ENCODE results near the gene GPC6. TPM values are rescaled to one million over a fixed set of nuclear protein-coding genes. Genes with fewer than 3 reads are reported as not detected.

Gene GPC6
- total and polyA plus RNA-seq, 2 donors (not counting 3 experiments of a cell fraction or from before 2014, with no cell fraction given), result 0.01 TPM; not detected in 1

- Histone ChIP-seq H3K27ac (ENCODE audit: insufficient read depth, low read depth, low read length) (no peak overlapping the region), H3K27me3 (ENCODE audit: control insufficient read depth in 2 of 2, insufficient read depth in 2 of 2, low read length in 2 of 2) (no peaks in the 10 kb centered on the region), H3K9ac (replicated peaks; ENCODE audit: extremely low read depth, insufficient read depth, low read length) (no peak overlapping the region), H3K79me2 (ENCODE audit: control insufficient read depth, insufficient read depth, low read length) (no peaks in the 10 kb centered on the region), H2AFZ (ENCODE audit: low read depth, low read length) (no peak overlapping the region), H4K20me1 (replicated peaks; ENCODE audit: control insufficient read depth, extremely low read depth, insufficient read depth, low read length) (no peaks in the 10 kb centered on the region), H3K4me2 (ENCODE audit: insufficient read depth, low read length) (no peak overlapping the region), H3K4me1 (ENCODE audit: control insufficient read depth, extremely low read depth, insufficient read depth, low read length) (no peaks in the 10 kb centered on the region), H3K36me3 (ENCODE audit: control insufficient read depth in 2 of 2, extremely low read depth in 1 of 2, insufficient read depth in 2 of 2, low read length in 2 of 2) (no peaks in the 10 kb centered on the region), H3K9me1 (replicated peaks; ENCODE audit: control insufficient read depth, extremely low read depth, insufficient read depth, low read length) (no peaks in the 10 kb centered on the region), H3K4me3 (replicated peaks in 1 of 3; ENCODE audit: insufficient read depth in 1 of 3, low read depth in 1 of 3, low read length in 3 of 3) (no peak overlapping the region), H3K9me3 (replicated peaks; ENCODE audit: control insufficient read depth, insufficient read depth, low read length) (no peaks in the 10 kb centered on the region)
- ChIA-PET POLR2A (no interaction called here), CTCF (no interaction called here)
- dilution Hi-C loops (cut with MboI; ENCODE audit: extremely low pct_ligation_motif_present, low sequenced_read_pairs) (no loop called here), intact Hi-C loops (cut with micrococcal nuclease) (no loop called here)
- no peak for TF ChIP-seq FOS (IDR thresholded peaks at IDR 0.05; ENCODE audit: borderline replicate concordance, insufficient read depth, low read length)
- no peak for TF ChIP-seq POLR2AphosphoS5 (IDR thresholded peaks at IDR 0.05; ENCODE audit: insufficient read depth, low read depth, low read length)
- TF ChIP-seq, protein P1, sequence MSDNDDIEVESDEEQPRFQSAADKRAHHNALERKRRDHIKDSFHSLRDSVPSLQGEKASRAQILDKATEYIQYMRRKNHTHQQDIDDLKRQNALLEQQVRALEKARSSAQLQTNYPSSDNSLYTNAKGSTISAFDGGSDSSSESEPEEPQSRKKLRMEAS (IDR thresholded peaks at IDR 0.05; ENCODE audit: insufficient read depth, insufficient read length), result no peak
- TF ChIP-seq JUN (IDR thresholded peaks at IDR 0.05; ENCODE audit: borderline replicate concordance, insufficient read depth, insufficient read length, low read depth), result no peak
- no peak for TF ChIP-seq GATA2 (IDR thresholded peaks at IDR 0.05; ENCODE audit: insufficient read depth, insufficient read length, low read depth, low read length)
- TF ChIP-seq MYC (IDR thresholded peaks at IDR 0.05; ENCODE audit: low read depth, low read length), result no peak
- no peak for TF ChIP-seq EZH2 (IDR thresholded peaks at IDR 0.05; ENCODE audit: borderline replicate concordance, low read depth, low read length, severe bottlenecking)
- TF ChIP-seq POLR2A (IDR thresholded peaks at IDR 0.05; ENCODE audit: low read depth, low read length), result no peak
- no peak for TF ChIP-seq CTCF (IDR thresholded peaks at IDR 0.05; ENCODE audit: extremely low read depth in 1 of 2, insufficient read depth in 1 of 2, low read depth in 1 of 2, low read length in 2 of 2)
- no TSS peak for BruUV-seq (replicated peaks)
- FAIRE-seq (no peak), DNase-seq (ENCODE audit: low read depth, low spot score) (no peak)
These were observed 36.6 kb upstream of the GPC6 start for GRCh38 chr13:93190006-93190405.

All from endothelial cell of umbilical vein (primary cell).